Adrenal gland (tissue), 12 donors: ENCODE results near the gene AJM1. TPM values are rescaled to one million over a fixed set of nuclear protein-coding genes. Genes with fewer than 3 reads are reported as not detected.

Source experiments
- DNase-seq, 7 donors: peaks; one replicate each; pipeline ENCODE4 v3.0.0-alpha.2; 2019 to 2020
- H3K27ac ChIP-seq, 5 donors: fragments of 200-600 bp; sonication (generic) in 4 of 5; 1 replicate in 3 of 5; 2 replicates in 2 of 5; pipeline versions ENCODE4 v1.5.1 to v1.8.0; 2016 to 2020; ENCODE audit warnings: mild to moderate bottlenecking in 1 of 5
- H3K27me3 ChIP-seq: fragments of 200-600 bp; 2 replicates; pipeline ENCODE4 v1.8.0; 2021
- H3K36me3 ChIP-seq, 2 donors: fragments of 200-600 bp; replicated peaks in 1 of 2; 1 replicate in 1 of 2; 2 replicates in 1 of 2; pipeline versions ENCODE4 v1.5.1 to v1.8.0; 2018 to 2022
- H3K4me1 ChIP-seq, 2 donors: fragments of 200-600 bp; replicated peaks in 1 of 2; 1 replicate in 1 of 2; 2 replicates in 1 of 2; pipeline versions ENCODE4 v1.5.1 to v1.8.0; 2018 to 2021
- H3K4me3 ChIP-seq, 4 donors: fragments of 200-600 bp; sonication (generic) in 3 of 4; one replicate each; pipeline ENCODE4 v1.5.1; 2016 to 2018
- H3K9me3 ChIP-seq, 3 donors: fragments of 200-600 bp; sonication (generic) in 1 of 3; replicated peaks in 1 of 3; 1 replicate in 2 of 3; 2 replicates in 1 of 3; pipeline versions ENCODE4 v1.5.1 to v1.8.0; 2016 to 2021
- CTCF ChIP-seq, 6 experiments: fragments of 450-650 bp in 4 of 6; fragments of 200-600 bp in 2 of 6; sonication (generic) in 1 of 6; IDR thresholded peaks; 1 replicate in 5 of 6; 2 replicates in 1 of 6; pipeline versions ENCODE4 v1.5.1 to v1.8.0; 2016 to 2021; ENCODE audit warnings: antibody characterized with exemption in 6 of 6, mild to moderate bottlenecking in 2 of 6, moderate library complexity in 1 of 6
- POLR2A ChIP-seq, 2 donors: fragments of 450-650 bp; IDR thresholded peaks; one replicate each; pipeline ENCODE4 v1.6.1; 2017; ENCODE audit warnings: antibody characterized with exemption in 2 of 2, mild to moderate bottlenecking in 2 of 2, moderate library complexity in 1 of 2
- WGBS, 4 donors: extraction: QIAGEN DNeasy Blood & Tissue Kit in 2 of 4; methylation state at CpG; one replicate each; pipeline versions ENCODE4 v1.1.5 to v1.1.7; 2013 to 2017; 5-methylcytosine and 5-hydroxymethylcytosine counted together
- intact Hi-C, 2 donors: fragments of 100-400 bp; cut with DNase I; formaldehyde crosslinking; loops; one replicate each; pipeline versions ENCODE4 v1.14.1 to v1.15.0; 2022 to 2023
- polyA plus RNA-seq, 3 donors: library from polyadenylated mRNA; stranded (reverse); fragments of 200-250 nt in 2 of 3; fragments of 350-450 nt in 1 of 3; fragmentation: Illumina TruSeq in 1 of 3; extraction: RNeasy Lipid Tissue Mini Kit (QIAGEN cat#74804) in 1 of 3; gene quantifications; one replicate each; pipeline ENCODE4 v1.2.3, GENCODE V29; 2013 to 2014
- total RNA-seq, 9 donors: library from RNA; depleted of rRNA in 4 of 9; stranded (reverse); fragments of >200 nt in 4 of 9; fragments of 120-200 nt in 1 of 9; fragmentation: NEBNext Ultra II Directional in 1 of 9; extraction: Animal tissue kit (Norgen Biotek cat#: 25700) in 1 of 9; gene quantifications; one replicate each; pipeline versions ENCODE4 v1.1.0 to v1.2.4, GENCODE V29; 2013 to 2023
- donor health status: healthy with polysubstance abuse.
- donor health status: Bipolar disorder and iron deficiency.
- donor health status: DM: yes; HTN: yes; CAD: no.
- donor health status: DM: no; HTN: no; CAD: no.
- donor health status: DM: no; HTN: no; CAD: no.
- donor health status: DM: yes; HTN: yes; CAD: no.

The AJM1 gene
- total and polyA plus RNA-seq, 12 donors: 0.33 to 13.7 (median 3.3) TPM

- 88 to 91% (median 88%) methylated on average over 26 to 30 of the region's 30 CpGs for WGBS, 4 donors
- DNase-seq: peak in 1 of 7 donors; percentile 7
- peaks cover 0 to 33% of the 10 kb centered on the region in 2 donors for H3K36me3 ChIP-seq
Observed at GRCh38 chr9:136823136-136824046, 18.9 kb upstream of the AJM1 start.

GRCh38 chr9:136824496-136825225, 17.6 kb upstream of the AJM1 start:
- 79 to 88% (median 85%) methylated on average over 12 to 21 of the region's 21 CpGs for WGBS, 4 donors
- H3K9me3 ChIP-seq: no peaks in the 10 kb centered on the region
- TF ChIP-seq POLR2A (IDR thresholded peaks at IDR 0.05): no peak
- TF ChIP-seq CTCF (IDR thresholded peaks at IDR 0.05): no peak
- peaks cover 0 to 46% of the 10 kb centered on the region in 2 donors for H3K36me3 ChIP-seq
- no peak overlapping the region for H3K4me3 ChIP-seq
- no peak overlapping the region for H3K27ac ChIP-seq
- DNase-seq: peak in 1 of 7 donors; percentile 7
- H3K4me1 ChIP-seq: no peaks in the 10 kb centered on the region
- intact Hi-C loops: no loop called here
- H3K27me3 ChIP-seq: no peaks in the 10 kb centered on the region

More at GRCh38 chr9:136823136-136824046, 18.9 kb upstream of the AJM1 start:
- Histone ChIP-seq H3K4me1 (no peaks in the 10 kb centered on the region), H3K4me3 (no peak overlapping the region), H3K27ac (no peak overlapping the region), H3K27me3 (no peaks in the 10 kb centered on the region), H3K9me3 (no peaks in the 10 kb centered on the region)
- TF ChIP-seq POLR2A (IDR thresholded peaks at IDR 0.05) (no peak), CTCF (IDR thresholded peaks at IDR 0.05) (no peak)
- intact Hi-C loops: no loop called here

- H3K9me3 ChIP-seq: no peaks in the 10 kb centered on the region
- TF ChIP-seq POLR2A (IDR thresholded peaks at IDR 0.05): no peak
- no peak for TF ChIP-seq CTCF (IDR thresholded peaks at IDR 0.05)
- no peaks in the 10 kb centered on the region for H3K4me1 ChIP-seq
- no peak overlapping the region for H3K27ac ChIP-seq
- no peaks in the 10 kb centered on the region for H3K27me3 ChIP-seq
- intact Hi-C loops: no loop called here
- DNase-seq: peak in 1 of 7 donors; percentile 6
- peaks cover 0 to 54% of the 10 kb centered on the region in 2 donors for H3K36me3 ChIP-seq
- 93 to 95% (median 94%) methylated on average over 27 to 44 of the region's 44 CpGs for WGBS, 4 donors
- no peak overlapping the region for H3K4me3 ChIP-seq
Observed at GRCh38 chr9:136825295-136826187, 16.7 kb upstream of the AJM1 start.
